Measurements from ENCODE around the gene OPTC. TPM values are rescaled to one million over a fixed set of nuclear protein-coding genes. Genes with fewer than 3 reads are reported as not detected.

The OPTC gene
- total RNA-seq, 4 donors from 2014 or later = not detected

- ATAC-seq (ENCODE audit: low FRiP score) = no peak
- DNase-seq (ENCODE audit: low spot score) = no peak
- no peak for TF ChIP-seq CTCF (IDR thresholded peaks at IDR 0.05)
Observed at GRCh38 chr1:203451836-203452784, 41.8 kb upstream of the OPTC start.

- no peak for TF ChIP-seq CTCF (IDR thresholded peaks at IDR 0.05)
- DNase-seq (ENCODE audit: low spot score) (no peak), ATAC-seq (ENCODE audit: low FRiP score) (no peak)
Observed at GRCh38 chr1:203453016-203453415, 40.9 kb upstream of the OPTC start.

- TF ChIP-seq CTCF (IDR thresholded peaks at IDR 0.05) = no peak
- ATAC-seq (ENCODE audit: low FRiP score) = no peak
- no peak for DNase-seq (ENCODE audit: low spot score)
Observed at GRCh38 chr1:203453616-203454015, 40.3 kb upstream of the OPTC start.

- ATAC-seq (ENCODE audit: low FRiP score) = no peak
- no peak for TF ChIP-seq CTCF (IDR thresholded peaks at IDR 0.05)
- no peak for DNase-seq (ENCODE audit: low spot score)
Observed at GRCh38 chr1:203454986-203455471, 38.9 kb upstream of the OPTC start.

GRCh38 chr1:203455706-203456105 is 38.2 kb upstream of the OPTC start:
- TF ChIP-seq CTCF (IDR thresholded peaks at IDR 0.05) = no peak
- DNase-seq (ENCODE audit: low spot score) (no peak), ATAC-seq (ENCODE audit: low FRiP score) (no peak)

GRCh38 chr1:203456577-203456976 is 37.4 kb upstream of the OPTC start:
- ATAC-seq (ENCODE audit: low FRiP score) = no peak
- no peak for TF ChIP-seq CTCF (IDR thresholded peaks at IDR 0.05)
- DNase-seq (ENCODE audit: low spot score) = no peak

GRCh38 chr1:203458078-203458477 is 35.9 kb upstream of the OPTC start:
- ATAC-seq (ENCODE audit: low FRiP score) (no peak), DNase-seq (ENCODE audit: low spot score) (no peak)
- no peak for TF ChIP-seq CTCF (IDR thresholded peaks at IDR 0.05)

Measured in omental fat pad (tissue), 4 donors.